Measurements from ENCODE around the gene KCTD16. TPM values are rescaled to one million over a fixed set of nuclear protein-coding genes. Genes with fewer than 3 reads are reported as not detected.

The KCTD16 gene
- total RNA-seq (2.3 and 3.4 TPM in 2 replicates), polyA plus RNA-seq (0.45 and 0.52 TPM in 2 replicates)

DNA sequence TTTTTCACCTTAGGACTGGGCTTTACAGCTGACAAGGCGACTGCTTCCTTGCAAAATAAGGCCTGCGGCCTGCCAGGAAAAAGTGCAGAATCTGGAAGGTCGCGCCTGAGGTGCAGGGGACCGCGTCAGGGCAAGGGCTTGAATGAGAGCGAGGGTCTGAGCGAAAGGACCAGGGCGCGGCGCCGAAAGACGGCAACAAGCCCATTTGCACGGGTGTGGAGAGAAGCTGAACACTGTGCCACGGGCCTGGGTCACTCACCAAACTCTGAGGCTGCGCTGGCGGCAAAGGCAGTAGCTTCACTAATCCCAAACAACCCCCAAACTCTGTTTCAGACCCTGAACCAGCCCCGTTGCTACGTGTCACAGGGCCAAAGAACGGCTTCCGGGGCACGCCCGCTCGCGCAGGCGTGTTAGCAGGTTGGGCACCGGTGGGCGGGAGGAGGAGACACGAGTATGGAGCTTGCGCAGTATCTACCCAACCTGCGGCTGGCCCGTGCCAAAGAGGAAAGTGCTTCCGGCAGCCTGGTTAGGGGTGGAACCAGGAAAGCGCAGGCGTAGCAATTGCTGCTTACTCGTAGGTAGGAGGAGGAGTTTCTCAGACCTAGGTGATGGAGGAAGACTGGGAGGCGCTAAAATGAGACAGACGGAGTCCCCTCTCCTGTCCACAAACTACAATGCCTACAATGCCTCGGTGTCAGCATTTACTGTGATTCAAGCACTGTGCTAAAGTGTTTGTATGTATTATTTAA is at the start of gene KCTD16, which contains the start of gene YIPF5:
Gene KCTD16, plus strand, starts transcription at position 598 of the 749 bp plus-strand sequence.
Gene YIPF5, minus strand, starts transcription at position 384 of the 749 bp plus-strand sequence. CDS start 704 bp downstream, outside the sequence.
- 2% methylated on average over 39 of the region's 39 CpGs for WGBS (ENCODE audit: low lambda C conversion rate, missing lambda C conversion rate)
- Histone ChIP-seq H3K27ac (peak within 1 kb of the TSS; percentile 86), H3K36me3 (replicated peaks; ENCODE audit: insufficient read depth, low read depth) (no peaks in the 10 kb centered on the region), H3K9me3 (ENCODE audit: low read depth) (no peaks in the 10 kb centered on the region), H3K27me3 (no peaks in the 10 kb centered on the region), H2AFZ (peak within 1 kb of the TSS; percentile 69), H4K20me1 (ENCODE audit: insufficient read depth, poor library complexity, severe bottlenecking) (no peaks in the 10 kb centered on the region), H3K4me2 (peak within 1 kb of the TSS; percentile 84), H3K4me3 (peak within 1 kb of the TSS; percentile 34), H3K79me2 (peaks cover 45% of the 10 kb centered on the region), H3K4me1 (ENCODE audit: insufficient read depth) (peaks cover 10% of the 10 kb centered on the region), H3K9me2 (replicated peaks; ENCODE audit: insufficient read depth) (no peaks in the 10 kb centered on the region)
- no peak for TF ChIP-seq EZH2phosphoT487 (IDR thresholded peaks at IDR 0.05; ENCODE audit: low read depth, severe bottlenecking, unreplicated experiment)
- TF ChIP-seq EZH2 (IDR thresholded peaks at IDR 0.05; ENCODE audit: borderline replicate concordance) = no peak
- TF ChIP-seq, protein P1, sequence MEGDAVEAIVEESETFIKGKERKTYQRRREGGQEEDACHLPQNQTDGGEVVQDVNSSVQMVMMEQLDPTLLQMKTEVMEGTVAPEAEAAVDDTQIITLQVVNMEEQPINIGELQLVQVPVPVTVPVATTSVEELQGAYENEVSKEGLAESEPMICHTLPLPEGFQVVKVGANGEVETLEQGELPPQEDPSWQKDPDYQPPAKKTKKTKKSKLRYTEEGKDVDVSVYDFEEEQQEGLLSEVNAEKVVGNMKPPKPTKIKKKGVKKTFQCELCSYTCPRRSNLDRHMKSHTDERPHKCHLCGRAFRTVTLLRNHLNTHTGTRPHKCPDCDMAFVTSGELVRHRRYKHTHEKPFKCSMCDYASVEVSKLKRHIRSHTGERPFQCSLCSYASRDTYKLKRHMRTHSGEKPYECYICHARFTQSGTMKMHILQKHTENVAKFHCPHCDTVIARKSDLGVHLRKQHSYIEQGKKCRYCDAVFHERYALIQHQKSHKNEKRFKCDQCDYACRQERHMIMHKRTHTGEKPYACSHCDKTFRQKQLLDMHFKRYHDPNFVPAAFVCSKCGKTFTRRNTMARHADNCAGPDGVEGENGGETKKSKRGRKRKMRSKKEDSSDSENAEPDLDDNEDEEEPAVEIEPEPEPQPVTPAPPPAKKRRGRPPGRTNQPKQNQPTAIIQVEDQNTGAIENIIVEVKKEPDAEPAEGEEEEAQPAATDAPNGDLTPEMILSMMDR (IDR thresholded peaks at IDR 0.05; ENCODE audit: poor library complexity) = no peak
- DNase-seq (ENCODE audit: low spot score) = peak; percentile 98

DNA sequence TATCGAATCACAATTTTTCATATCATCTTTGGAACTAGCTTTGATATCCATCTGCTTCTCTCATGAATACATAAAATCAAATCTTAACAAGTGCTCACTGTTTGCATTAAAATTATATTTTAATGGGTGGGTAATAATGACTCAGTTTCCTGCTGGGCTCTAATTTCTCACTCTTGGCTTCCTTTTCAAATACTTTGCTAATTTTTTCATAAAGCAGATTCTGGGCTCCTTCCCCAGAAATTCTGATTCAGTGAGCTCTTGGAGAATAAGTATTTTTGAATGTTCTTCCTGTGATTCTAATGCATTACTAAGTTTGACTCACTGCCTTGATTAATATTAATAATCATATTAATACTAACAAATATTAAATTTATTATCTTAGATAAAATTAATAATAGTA is 49.1 kb upstream of the KCTD16 start:
- H3K4me2 ChIP-seq = no peak overlapping the region
- H3K27ac ChIP-seq = no peak overlapping the region
- no peak overlapping the region for H3K4me3 ChIP-seq
- no peak overlapping the region for H2AFZ ChIP-seq
- H4K20me1 ChIP-seq (ENCODE audit: insufficient read depth, poor library complexity, severe bottlenecking) = no peaks in the 10 kb centered on the region
- H3K9me2 ChIP-seq (replicated peaks; ENCODE audit: insufficient read depth) = no peaks in the 10 kb centered on the region
- H3K9me3 ChIP-seq (ENCODE audit: low read depth) = no peaks in the 10 kb centered on the region
- no peaks in the 10 kb centered on the region for H3K79me2 ChIP-seq
- no peaks in the 10 kb centered on the region for H3K36me3 ChIP-seq (replicated peaks; ENCODE audit: insufficient read depth, low read depth)
- no peak for DNase-seq (ENCODE audit: low spot score)
- WGBS (ENCODE audit: low lambda C conversion rate, missing lambda C conversion rate) = 100% methylated on average over 1 of the region's 1 CpG
- H3K4me1 ChIP-seq (ENCODE audit: insufficient read depth) = peaks cover 13% of the 10 kb centered on the region
- H3K27me3 ChIP-seq = no peaks in the 10 kb centered on the region
- TF ChIP-seq, protein P1 (IDR thresholded peaks at IDR 0.05; ENCODE audit: poor library complexity) = no peak
- TF ChIP-seq EZH2 (IDR thresholded peaks at IDR 0.05; ENCODE audit: borderline replicate concordance) = no peak
- no peak for TF ChIP-seq EZH2phosphoT487 (IDR thresholded peaks at IDR 0.05; ENCODE audit: low read depth, severe bottlenecking, unreplicated experiment)

DNA sequence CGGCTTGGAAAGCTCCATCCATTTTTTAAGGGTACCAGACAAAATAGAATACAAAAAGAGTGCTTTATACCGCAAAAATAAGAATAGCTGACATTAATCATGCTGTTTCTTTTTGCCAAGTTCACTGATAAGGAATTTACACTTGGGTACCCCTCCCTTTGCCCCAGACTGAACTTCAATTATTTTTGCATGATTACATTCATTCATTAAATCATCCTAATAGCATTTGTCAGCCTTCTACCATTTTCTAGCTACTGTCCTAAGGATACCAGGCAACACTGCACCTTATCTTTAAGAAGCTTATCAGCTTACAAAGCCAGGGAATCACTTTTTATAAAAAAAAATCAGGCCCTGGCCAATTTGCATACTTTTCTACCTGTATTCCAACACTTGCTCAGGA is 48.6 kb upstream of the KCTD16 start:
- Histone ChIP-seq H3K36me3 (replicated peaks; ENCODE audit: insufficient read depth, low read depth) (no peaks in the 10 kb centered on the region), H3K27ac (no peak overlapping the region), H4K20me1 (ENCODE audit: insufficient read depth, poor library complexity, severe bottlenecking) (no peaks in the 10 kb centered on the region), H3K9me2 (replicated peaks; ENCODE audit: insufficient read depth) (no peaks in the 10 kb centered on the region), H2AFZ (no peak overlapping the region), H3K79me2 (no peaks in the 10 kb centered on the region), H3K4me2 (no peak overlapping the region), H3K4me1 (ENCODE audit: insufficient read depth) (peaks cover 13% of the 10 kb centered on the region), H3K27me3 (no peaks in the 10 kb centered on the region), H3K9me3 (ENCODE audit: low read depth) (no peaks in the 10 kb centered on the region), H3K4me3 (no peak overlapping the region)
- TF ChIP-seq, protein P1 (IDR thresholded peaks at IDR 0.05; ENCODE audit: poor library complexity) = no peak
- no peak for TF ChIP-seq EZH2phosphoT487 (IDR thresholded peaks at IDR 0.05; ENCODE audit: low read depth, severe bottlenecking, unreplicated experiment)
- no peak for TF ChIP-seq EZH2 (IDR thresholded peaks at IDR 0.05; ENCODE audit: borderline replicate concordance)
- 81% methylated on average over 2 of the region's 2 CpGs for WGBS (ENCODE audit: low lambda C conversion rate, missing lambda C conversion rate)
- DNase-seq (ENCODE audit: low spot score) = no peak
